Kidney (tissue), 14 donors: ENCODE measurements around the gene NID1. TPM values are rescaled to one million over a fixed set of nuclear protein-coding genes. Genes with fewer than 3 reads are reported as not detected.

Experiments used
- DNase-seq, 5 donors: peaks; one replicate each; pipeline ENCODE4 v3.0.0-alpha.2; 2013 to 2020
- FAIRE-seq: peaks from 2 replicates; lab custom pipeline; 2012; peaks lifted over from hg19 to GRCh38; lab: Jason Lieb, UNC
- H3K27ac ChIP-seq, 2 donors: one replicate each; pipeline ENCODE4 v1.7.0; 2013; ENCODE audit warnings: low read depth in 2 of 2, low read length in 2 of 2, inconsistent platforms in 1 of 2
- H3K27me3 ChIP-seq: one replicate; pipeline ENCODE4 v1.7.1; 2013; ENCODE audit warnings: low read length, inconsistent platforms; ENCODE audit not compliant: control insufficient read depth, insufficient read depth
- H3K36me3 ChIP-seq, 3 donors: one replicate each; pipeline versions ENCODE4 v1.7.0 to v1.7.1; 2013; ENCODE audit warnings: low read length in 3 of 3, control low read depth in 1 of 3, inconsistent platforms in 1 of 3; ENCODE audit not compliant: insufficient read depth in 3 of 3, control insufficient read depth in 2 of 3
- H3K4me1 ChIP-seq, 3 donors: one replicate each; pipeline versions ENCODE4 v1.7.0 to v1.7.1; 2013; ENCODE audit warnings: low read length in 3 of 3, inconsistent platforms in 1 of 3, low read depth in 1 of 3; ENCODE audit not compliant: control insufficient read depth in 2 of 3, insufficient read depth in 2 of 3
- H3K4me3 ChIP-seq, 3 donors: one replicate each; pipeline versions ENCODE4 v1.7.0 to v1.8.1; 2013; ENCODE audit warnings: low read length in 3 of 3, control low read depth in 1 of 3, inconsistent platforms in 1 of 3
- H3K9ac ChIP-seq, 3 donors: one replicate each; pipeline versions ENCODE4 v1.7.0 to v1.7.1; 2013; ENCODE audit warnings: low read length in 3 of 3, control low read depth in 1 of 3, inconsistent platforms in 1 of 3
- H3K9me3 ChIP-seq, 3 donors: one replicate each; pipeline versions ENCODE4 v1.7.0 to v1.7.1; 2013; ENCODE audit warnings: low read length in 3 of 3, control low read depth in 1 of 3, inconsistent platforms in 1 of 3; ENCODE audit not compliant: control insufficient read depth in 2 of 3, insufficient read depth in 1 of 3
- intact Hi-C: fragments of 100-400 bp; cut with DNase I; formaldehyde crosslinking; loops from one replicate; pipeline ENCODE4 v1.11.1; 2022
- polyA plus RNA-seq: library from polyadenylated mRNA; stranded (reverse); fragments of 350-450 nt; fragmentation: Illumina TruSeq; extraction: RNeasy Lipid Tissue Mini Kit (QIAGEN cat#74804); gene quantifications from one replicate; pipeline ENCODE4 v1.2.3, GENCODE V29; 2014; ENCODE audit warnings: low read depth, low replicate concordance; ENCODE audit not compliant: insufficient read depth
- total RNA-seq: library from RNA; stranded (reverse); fragmentation: NEBNext Ultra II Directional; extraction: Animal tissue kit (Norgen Biotek cat#: 25700); gene quantifications from one replicate; pipeline ENCODE4 v1.2.1, GENCODE V29; 2021
- TF ChIP-seq, protein P1 (sequence below): IDR thresholded peaks from 3 replicates; pipeline ENCODE4 v1.5.1; 2012; ENCODE audit warnings: mild to moderate bottlenecking, moderate library complexity, borderline replicate concordance; ENCODE audit not compliant: insufficient read depth; ENCODE audit errors: extremely low read depth
- donor health status: control.
- donor health status: control.
- donor health status: control.
- donor health status: control.
- donor health status: control.
- donor health status: DM: yes; HTN: yes; CAD: no.
- donor health status: Normal renal cell carcinoma (clear cell type).

NID1 gene
- total and polyA plus RNA-seq, 2 donors from 2014 or later: 7.4 to 70.1 TPM

DNA sequence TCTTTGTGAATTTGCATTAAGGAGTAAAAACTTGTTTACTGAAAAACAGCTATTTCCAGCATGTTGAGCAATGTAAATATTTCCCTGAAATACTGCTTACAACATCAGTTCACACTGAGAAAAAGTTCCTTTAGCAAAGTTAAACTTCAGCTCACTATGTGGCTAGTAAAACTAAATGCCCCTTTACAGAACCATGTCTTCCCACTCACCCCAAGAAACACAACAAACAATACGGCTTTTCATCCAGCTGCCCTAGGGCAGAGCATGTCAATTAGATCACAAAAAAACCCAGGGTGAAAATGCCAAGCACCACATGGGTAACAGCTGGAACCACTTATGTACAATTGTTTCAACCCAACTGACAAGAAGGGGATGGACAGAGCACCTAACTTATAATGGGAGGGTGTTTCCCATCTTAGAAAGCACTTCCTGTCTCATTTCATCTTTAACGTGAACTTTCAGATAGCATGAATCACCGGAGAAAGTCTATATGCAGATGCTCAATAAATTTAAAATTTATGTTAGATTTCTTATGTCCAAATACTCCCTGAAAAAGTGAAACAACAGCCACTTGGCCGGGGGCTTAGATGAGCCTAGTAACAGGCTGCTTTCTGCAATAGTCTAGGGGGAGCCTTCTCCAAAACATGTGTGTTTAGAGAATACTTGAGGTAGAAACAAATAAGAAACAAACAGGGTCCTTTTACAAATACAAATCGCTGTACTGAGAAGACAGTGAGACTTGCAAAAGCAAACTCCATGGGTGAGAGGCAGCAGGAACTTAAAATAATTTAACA, 6.6 kb downstream of the NID1 start:
- Histone ChIP-seq H3K4me1 (peaks cover 8 to 11% (median 8%) of the 10 kb centered on the region in 3 donors), H3K9me3 (no peaks in the 10 kb centered on the region), H3K9ac (no peak overlapping the region), H3K4me3 (peak overlapping the region; percentile 4 to 26 (median 7)), H3K36me3 (no peaks in the 10 kb centered on the region), H3K27me3 (no peaks in the 10 kb centered on the region), H3K27ac (peak overlapping the region in 1 of 2 donors; percentile 69)
- intact Hi-C loops: no loop called here
- TF ChIP-seq, protein P1, sequence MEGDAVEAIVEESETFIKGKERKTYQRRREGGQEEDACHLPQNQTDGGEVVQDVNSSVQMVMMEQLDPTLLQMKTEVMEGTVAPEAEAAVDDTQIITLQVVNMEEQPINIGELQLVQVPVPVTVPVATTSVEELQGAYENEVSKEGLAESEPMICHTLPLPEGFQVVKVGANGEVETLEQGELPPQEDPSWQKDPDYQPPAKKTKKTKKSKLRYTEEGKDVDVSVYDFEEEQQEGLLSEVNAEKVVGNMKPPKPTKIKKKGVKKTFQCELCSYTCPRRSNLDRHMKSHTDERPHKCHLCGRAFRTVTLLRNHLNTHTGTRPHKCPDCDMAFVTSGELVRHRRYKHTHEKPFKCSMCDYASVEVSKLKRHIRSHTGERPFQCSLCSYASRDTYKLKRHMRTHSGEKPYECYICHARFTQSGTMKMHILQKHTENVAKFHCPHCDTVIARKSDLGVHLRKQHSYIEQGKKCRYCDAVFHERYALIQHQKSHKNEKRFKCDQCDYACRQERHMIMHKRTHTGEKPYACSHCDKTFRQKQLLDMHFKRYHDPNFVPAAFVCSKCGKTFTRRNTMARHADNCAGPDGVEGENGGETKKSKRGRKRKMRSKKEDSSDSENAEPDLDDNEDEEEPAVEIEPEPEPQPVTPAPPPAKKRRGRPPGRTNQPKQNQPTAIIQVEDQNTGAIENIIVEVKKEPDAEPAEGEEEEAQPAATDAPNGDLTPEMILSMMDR: no peak
- FAIRE-seq (no peak), DNase-seq (peak in 3 of 5 donors; percentile 21 to 53 (median 51))

DNA sequence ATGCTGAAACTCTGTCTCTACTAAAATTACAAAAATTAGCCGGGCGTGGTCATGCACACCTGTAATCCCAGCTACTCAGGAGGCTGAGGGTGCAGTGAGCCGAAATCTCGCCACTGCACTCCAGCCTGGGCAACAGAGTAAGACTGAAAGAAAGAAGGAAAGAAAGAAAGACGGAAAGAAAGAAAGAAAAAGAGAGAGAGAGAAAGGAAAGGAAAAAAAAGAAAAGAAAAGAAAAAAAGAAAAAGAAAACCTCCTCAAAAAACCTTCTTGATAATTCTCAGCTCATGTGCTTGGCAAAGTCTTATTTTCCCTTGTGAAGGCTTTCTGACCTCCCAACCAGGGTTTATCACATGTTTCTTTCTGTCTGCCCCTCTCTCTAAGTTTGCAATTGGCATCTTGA, 7.3 kb downstream of the NID1 start:
- Histone ChIP-seq H3K9ac (no peak overlapping the region), H3K9me3 (no peaks in the 10 kb centered on the region), H3K4me1 (peaks cover 6 to 11% (median 8%) of the 10 kb centered on the region in 3 donors), H3K27me3 (no peaks in the 10 kb centered on the region), H3K27ac (no peak overlapping the region), H3K36me3 (no peaks in the 10 kb centered on the region), H3K4me3 (no peak overlapping the region)
- DNase-seq: no peak
- FAIRE-seq: no peak
- intact Hi-C loops: no loop called here
- TF ChIP-seq, protein P1: no peak

DNA sequence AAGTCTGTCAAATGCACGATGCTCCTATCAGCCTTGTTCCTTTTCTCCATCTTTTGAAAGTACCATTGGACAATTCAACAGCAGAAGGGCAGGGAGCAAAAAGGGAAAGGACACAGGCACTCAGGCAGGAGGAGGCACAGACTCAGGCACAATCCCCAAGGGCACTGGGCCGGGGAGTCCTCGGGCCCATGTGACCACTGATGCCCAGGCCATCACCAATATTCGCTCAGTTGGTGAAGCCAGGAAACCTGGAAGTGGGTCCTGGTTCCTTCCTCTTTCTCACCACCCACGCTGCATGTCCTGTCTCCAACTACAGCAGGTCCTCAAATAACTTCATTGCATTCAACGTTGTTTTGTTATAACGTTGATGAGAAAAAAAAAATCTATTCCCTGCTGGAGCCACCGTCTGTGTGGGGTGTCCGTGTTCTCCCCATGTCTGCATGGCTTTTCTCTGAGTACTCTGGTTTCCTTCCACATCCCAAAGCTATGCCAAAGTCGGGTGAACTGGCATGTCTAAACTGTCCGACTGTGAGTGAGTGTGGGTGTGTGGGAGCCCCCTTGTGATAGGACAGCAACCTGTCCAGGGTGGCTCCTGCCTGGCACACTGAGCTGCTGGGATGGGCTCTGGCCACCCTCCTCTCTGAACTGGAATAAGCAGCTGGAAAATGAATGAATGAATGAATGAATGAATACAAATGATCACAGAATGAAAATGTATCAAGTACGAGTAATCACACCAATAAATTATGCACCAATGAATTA, 12.5 kb downstream of the NID1 start:
- no peak for FAIRE-seq

More for the DNA sequence above, 12.5 kb downstream of the NID1 start:
- Histone ChIP-seq H3K9ac (no peak overlapping the region), H3K27ac (no peak overlapping the region), H3K27me3 (no peaks in the 10 kb centered on the region), H3K36me3 (peaks cover 0 to 7% (median 0%) of the 10 kb centered on the region in 3 donors), H3K4me1 (peaks cover 0 to 3% (median under 1%) of the 10 kb centered on the region in 3 donors), H3K4me3 (no peak overlapping the region), H3K9me3 (no peaks in the 10 kb centered on the region)
- no peak for DNase-seq
- intact Hi-C loops: no loop called here
- TF ChIP-seq, protein P1: no peak
